GM12874 (cell line): Measurements from ENCODE around the gene CD164.

Experiments used
- CTCF ChIP-seq: IDR thresholded peaks from 2 replicates; pipeline ENCODE4 v1.5.1; 2011; ENCODE audit warnings: low read depth, mild to moderate bottlenecking, control low read depth, low read length, moderate library complexity; ENCODE audit not compliant: insufficient read depth

Gene CD164

DNA sequence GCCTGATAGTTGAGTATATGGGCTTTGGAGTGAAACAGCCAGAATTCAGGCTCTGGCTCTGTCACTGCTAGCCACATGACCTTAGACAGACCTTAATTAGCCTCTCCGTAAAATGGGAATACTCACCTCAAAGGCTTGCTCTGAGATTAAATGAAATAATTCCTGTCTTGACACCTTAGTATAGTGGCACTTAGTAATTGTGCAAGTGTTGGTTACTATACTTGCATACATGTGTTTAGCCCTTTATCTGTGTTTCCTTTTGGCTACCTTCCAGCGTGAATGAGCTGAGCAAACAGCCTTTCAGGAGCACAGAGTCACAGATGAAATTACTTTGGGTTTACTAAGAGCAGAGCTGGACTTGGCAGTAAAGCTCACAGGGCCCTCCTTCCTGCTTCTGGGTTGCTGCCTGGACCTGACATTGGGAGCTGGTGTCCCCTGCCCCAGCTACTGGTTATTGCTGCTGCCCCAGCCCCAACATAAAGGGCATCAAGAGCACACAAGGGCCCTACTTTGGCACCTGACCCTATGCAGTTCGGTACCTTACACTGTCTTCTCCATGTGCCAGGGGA is 32.8 kb downstream of the CD164 start:
- no peak for TF ChIP-seq CTCF

DNA sequence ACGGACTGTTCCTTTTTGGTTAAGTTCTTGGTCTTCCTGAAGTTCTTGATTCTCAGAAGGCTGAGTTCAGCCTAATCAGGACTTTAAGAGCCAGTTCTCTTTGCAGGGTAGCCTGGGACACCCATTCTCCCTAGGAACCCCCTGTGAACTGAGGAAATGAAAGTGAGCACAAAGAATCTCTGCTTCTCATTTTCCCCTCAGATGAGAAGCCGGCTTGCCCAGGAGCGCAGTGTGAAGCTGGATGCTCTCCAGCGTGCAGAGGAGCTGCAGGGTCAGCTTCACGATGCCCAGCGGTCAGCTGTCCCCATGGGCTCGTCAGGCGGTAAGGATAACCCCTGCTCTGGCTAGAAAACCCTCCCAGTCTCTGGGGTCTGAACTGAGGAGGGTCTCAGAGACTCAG is 34.0 kb downstream of the CD164 start:
- TF ChIP-seq CTCF: no peak

DNA sequence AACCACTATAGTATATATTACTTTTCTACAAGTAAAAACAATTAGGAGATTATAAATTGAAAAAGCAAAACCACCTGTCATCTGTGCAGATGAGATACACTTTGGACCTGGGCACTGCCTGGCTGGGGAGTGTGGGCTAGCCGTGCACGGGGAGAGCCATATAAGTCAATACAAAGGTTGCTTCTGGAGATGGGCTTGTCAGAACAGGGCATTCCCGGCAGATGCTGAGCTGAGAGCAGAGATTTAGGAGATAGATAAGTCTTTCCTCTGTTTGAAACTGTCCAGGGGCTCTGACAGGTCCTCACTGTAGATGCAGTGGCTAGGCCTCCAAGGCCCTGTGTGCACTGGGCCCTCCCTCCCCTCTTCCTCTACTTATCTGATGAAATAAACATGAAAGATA is 34.5 kb downstream of the CD164 start:
- no peak for TF ChIP-seq CTCF

DNA sequence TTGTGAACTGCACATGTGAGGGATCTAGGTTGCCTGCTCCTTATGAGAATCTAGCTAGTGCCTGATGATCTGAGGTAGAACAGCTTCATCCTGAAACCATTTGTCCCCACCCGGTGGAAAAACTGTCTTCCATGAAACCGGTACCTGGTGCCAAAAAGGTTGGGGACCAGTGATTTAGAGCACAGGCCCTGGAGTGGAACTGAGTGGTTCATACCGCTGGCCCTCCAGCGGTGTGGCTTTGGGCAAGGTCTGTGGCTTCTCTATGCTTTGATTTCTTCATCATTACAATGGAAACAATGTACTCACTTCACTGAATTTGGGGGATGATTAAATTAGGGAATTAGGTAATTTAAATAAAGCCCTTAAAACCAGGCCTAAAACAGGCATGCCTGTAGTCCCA is 36.3 kb downstream of the CD164 start:
- no peak for TF ChIP-seq CTCF

DNA sequence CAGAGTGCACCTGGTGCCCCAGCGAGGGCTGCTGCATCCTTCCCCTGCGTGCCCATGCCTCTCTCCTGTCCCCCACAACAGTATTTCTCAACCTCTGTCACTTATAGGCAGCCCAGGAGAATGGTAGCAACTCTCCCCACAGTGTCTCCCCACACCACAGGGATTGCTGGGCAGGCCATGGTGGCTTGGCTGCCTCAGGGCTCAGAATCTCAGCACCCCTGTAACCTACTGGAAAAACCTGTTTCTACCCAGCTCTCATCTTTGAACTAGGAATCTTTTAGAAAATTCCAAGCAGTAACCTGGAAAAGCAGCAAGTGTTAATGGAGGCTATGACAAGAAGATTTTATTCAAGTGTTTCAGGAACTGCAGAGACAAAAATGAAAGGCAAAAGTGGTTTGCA is 38.0 kb downstream of the CD164 start:
- no peak for TF ChIP-seq CTCF

GRCh38 chr6:109343518-109343917 is 38.7 kb downstream of the CD164 start:
- TF ChIP-seq CTCF: no peak

- no peak for TF ChIP-seq CTCF
Observed at GRCh38 chr6:109342911-109343310, 39.4 kb downstream of the CD164 start.
